Gastroesophageal sphincter (tissue), 4 donors: ENCODE measurements around the gene FANCB. TPM values are rescaled to one million over a fixed set of nuclear protein-coding genes. Genes with fewer than 3 reads are reported as not detected.

Experiments used
- ATAC-seq: fragments of 150-250 bp; one replicate; pipeline ENCODE4 v1.9.1; 2016; ENCODE audit warnings: mild to moderate bottlenecking, moderate library complexity
- H3K27ac ChIP-seq, 4 donors: fragments of 200-600 bp; sonication (generic) in 3 of 4; 1 replicate in 3 of 4; 2 replicates in 1 of 4; pipeline ENCODE4 v1.5.1; 2016 to 2019
- H3K27me3 ChIP-seq: fragments of 200-600 bp; sonication (generic); one replicate; pipeline ENCODE4 v1.5.1; 2019
- H3K36me3 ChIP-seq, 2 donors: fragments of 200-600 bp; sonication (generic); one replicate each; pipeline ENCODE4 v1.5.1; 2019; ENCODE audit warnings: control low read depth in 1 of 2
- H3K4me1 ChIP-seq, 3 donors: fragments of 200-600 bp; sonication (generic); 1 replicate in 2 of 3; 2 replicates in 1 of 3; pipeline ENCODE4 v1.5.1; 2016 to 2019; ENCODE audit warnings: control low read depth in 2 of 3
- H3K4me3 ChIP-seq, 2 donors: fragments of 200-600 bp; sonication (generic); one replicate each; pipeline ENCODE4 v1.5.1; 2019; ENCODE audit warnings: mild to moderate bottlenecking in 1 of 2, moderate library complexity in 1 of 2
- H3K9me3 ChIP-seq, 3 donors: fragments of 200-600 bp; sonication (generic); one replicate each; pipeline ENCODE4 v1.5.1; 2017 to 2019; ENCODE audit warnings: control low read depth in 2 of 3
- CTCF ChIP-seq, 4 experiments: fragments of 200-600 bp in 2 of 4; fragments of 450-650 bp in 2 of 4; sonication (generic) in 1 of 4; IDR thresholded peaks; one replicate each; pipeline ENCODE4 v1.5.1; 2017 to 2019; ENCODE audit warnings: antibody characterized with exemption in 4 of 4, mild to moderate bottlenecking in 2 of 4, moderate library complexity in 2 of 4
- EP300 ChIP-seq: sonication (generic); formaldehyde crosslinking; IDR thresholded peaks from one replicate; pipeline ENCODE4 v1.6.1; 2017; ENCODE audit warnings: antibody characterized with exemption, mild to moderate bottlenecking
- POLR2A ChIP-seq, 2 donors: fragments of 450-650 bp; IDR thresholded peaks; one replicate each; pipeline ENCODE4 v1.6.1; 2017; ENCODE audit warnings: antibody characterized with exemption in 2 of 2, mild to moderate bottlenecking in 2 of 2, moderate library complexity in 1 of 2
- POLR2AphosphoS5 ChIP-seq: sonication (generic); formaldehyde crosslinking; IDR thresholded peaks from one replicate; pipeline ENCODE4 v1.6.1; 2017; ENCODE audit warnings: antibody characterized with exemption
- WGBS, 2 donors: methylation state at CpG; one replicate each; pipeline ENCODE4 v1.1.5; 2018; ENCODE audit warnings: low coverage in 1 of 2; 5-methylcytosine and 5-hydroxymethylcytosine counted together
- total RNA-seq, 4 donors: library from RNA; depleted of rRNA; stranded (reverse); fragments of >200 nt; gene quantifications; one replicate each; pipeline ENCODE4 v1.1.0, GENCODE V29; 2016

The FANCB gene
- total RNA-seq, 4 donors from 2014 or later: 0.67 to 2.4 (median 1.2) TPM

GRCh38 chrX:14864631-14865030, 8.2 kb downstream of the FANCB start:
- Histone ChIP-seq H3K36me3 (no peaks in the 10 kb centered on the region), H3K4me1 (no peaks in the 10 kb centered on the region), H3K27me3 (no peaks in the 10 kb centered on the region), H3K9me3 (no peaks in the 10 kb centered on the region), H3K27ac (no peak overlapping the region), H3K4me3 (no peak overlapping the region)
- WGBS, 2 donors: 67 to 80% methylated on average over 1 of the region's 1 CpG
- no peak for TF ChIP-seq POLR2A (IDR thresholded peaks at IDR 0.05)
- TF ChIP-seq EP300: no peak
- TF ChIP-seq CTCF (IDR thresholded peaks at IDR 0.05): no peak
- no peak for TF ChIP-seq POLR2AphosphoS5
- no peak for ATAC-seq

- Histone ChIP-seq H3K4me1 (no peaks in the 10 kb centered on the region), H3K36me3 (no peaks in the 10 kb centered on the region), H3K27me3 (no peaks in the 10 kb centered on the region), H3K4me3 (no peak overlapping the region), H3K27ac (no peak overlapping the region), H3K9me3 (no peaks in the 10 kb centered on the region)
- no peak for ATAC-seq
- 81 to 87% methylated on average over 3 of the region's 3 CpGs for WGBS, 2 donors
- no peak for TF ChIP-seq POLR2A (IDR thresholded peaks at IDR 0.05)
- no peak for TF ChIP-seq POLR2AphosphoS5
- no peak for TF ChIP-seq EP300
These were observed 21.3 kb downstream of the FANCB start for GRCh38 chrX:14851526-14851925.

- TF ChIP-seq POLR2A (IDR thresholded peaks at IDR 0.05): no peak
- no peak for TF ChIP-seq POLR2AphosphoS5
- TF ChIP-seq EP300: no peak
- no peak for TF ChIP-seq CTCF (IDR thresholded peaks at IDR 0.05)
- no peaks in the 10 kb centered on the region for H3K27me3 ChIP-seq
- H3K36me3 ChIP-seq: no peaks in the 10 kb centered on the region
- no peaks in the 10 kb centered on the region for H3K9me3 ChIP-seq
- no peaks in the 10 kb centered on the region for H3K4me1 ChIP-seq
- no peak overlapping the region for H3K27ac ChIP-seq
- 84% methylated on average over 4 of the region's 4 CpGs; no CpG with 5 or more reads in 1 of the 2 donors for WGBS, 2 donors
- no peak for ATAC-seq
- no peak overlapping the region for H3K4me3 ChIP-seq
These were observed 29.2 kb downstream of the FANCB start for GRCh38 chrX:14843666-14844065.

GRCh38 chrX:14837155-14837554, 35.7 kb downstream of the FANCB start:
- no peak for ATAC-seq
- Histone ChIP-seq H3K27me3 (no peaks in the 10 kb centered on the region), H3K36me3 (no peaks in the 10 kb centered on the region), H3K9me3 (no peaks in the 10 kb centered on the region), H3K27ac (no peak overlapping the region), H3K4me1 (no peaks in the 10 kb centered on the region), H3K4me3 (no peak overlapping the region)
- 83 to 100% methylated on average over 2 of the region's 2 CpGs for WGBS, 2 donors
- no peak for TF ChIP-seq CTCF (IDR thresholded peaks at IDR 0.05)
- TF ChIP-seq POLR2AphosphoS5: no peak
- TF ChIP-seq EP300: no peak
- TF ChIP-seq POLR2A (IDR thresholded peaks at IDR 0.05): no peak

GRCh38 chrX:14832586-14832985, 40.3 kb downstream of the FANCB start:
- Histone ChIP-seq H3K4me3 (no peak overlapping the region), H3K4me1 (no peaks in the 10 kb centered on the region), H3K36me3 (no peaks in the 10 kb centered on the region), H3K9me3 (no peaks in the 10 kb centered on the region), H3K27me3 (no peaks in the 10 kb centered on the region), H3K27ac (no peak overlapping the region)
- TF ChIP-seq CTCF (IDR thresholded peaks at IDR 0.05) (no peak), POLR2A (IDR thresholded peaks at IDR 0.05) (no peak), EP300 (no peak), POLR2AphosphoS5 (no peak)
- no peak for ATAC-seq
